Measurements from ENCODE around the gene RARG. TPM values are rescaled to one million over a fixed set of nuclear protein-coding genes. Genes with fewer than 3 reads are reported as not detected.

Gene RARG
- total RNA-seq, 4 donors from 2014 or later: 2.6 to 65.6 (median 28.9) TPM

DNA sequence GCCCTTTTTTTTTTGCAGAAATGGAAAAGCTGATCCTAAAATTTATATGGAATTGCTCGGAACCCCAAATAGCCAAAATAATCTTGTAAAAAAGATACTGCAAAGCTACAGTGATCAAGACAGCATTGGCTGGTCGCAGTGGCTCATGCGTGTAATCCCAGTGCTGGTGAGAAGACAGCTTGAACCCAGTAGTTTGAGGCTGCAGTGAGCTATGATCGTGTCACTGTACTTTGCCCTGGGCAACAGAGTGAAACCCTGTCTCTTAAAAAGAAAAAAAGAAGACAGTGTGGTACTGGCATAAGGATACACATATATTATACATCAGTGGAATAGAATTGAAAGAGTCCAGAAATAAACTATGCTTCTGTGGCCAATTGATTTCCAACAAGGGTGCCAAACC is 30.4 kb downstream of the RARG start:
- Histone ChIP-seq H3K4me1 (peaks cover 0 to 6% of the 10 kb centered on the region in 2 donors), H3K27me3 (no peaks in the 10 kb centered on the region), H3K27ac (no peak overlapping the region), H3K4me3 (no peak overlapping the region), H3K9me3 (no peaks in the 10 kb centered on the region), H3K36me3 (no peaks in the 10 kb centered on the region)
- intact Hi-C loops (cut with DNase I; ENCODE audit: low total_unique reads): no loop called here
- TF ChIP-seq POLR2A (IDR thresholded peaks at IDR 0.05) (no peak), CTCF (IDR thresholded peaks at IDR 0.05) (no peak)
- DNase-seq: no peak

DNA sequence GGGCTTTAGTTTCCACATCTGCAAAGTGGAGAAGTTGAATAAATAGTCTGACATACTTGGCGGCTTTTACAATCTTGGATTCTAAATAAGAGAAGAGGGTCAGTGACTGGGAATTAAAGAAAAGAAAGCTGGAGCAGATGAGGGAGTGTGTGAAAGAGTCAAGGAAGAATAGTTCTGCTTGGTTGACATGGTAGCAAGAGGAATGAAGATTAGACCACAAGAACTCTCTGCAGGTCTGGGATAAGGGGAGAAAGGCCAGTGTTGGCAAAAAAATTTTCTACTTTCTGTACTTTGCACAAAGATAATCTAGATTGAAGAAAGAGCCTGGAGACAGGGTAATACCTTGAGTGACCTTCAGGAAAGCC is 30.9 kb downstream of the RARG start:
- Histone ChIP-seq H3K4me3 (no peak overlapping the region), H3K4me1 (peaks cover 0 to 6% of the 10 kb centered on the region in 2 donors), H3K27ac (no peak overlapping the region), H3K9me3 (no peaks in the 10 kb centered on the region), H3K36me3 (no peaks in the 10 kb centered on the region), H3K27me3 (no peaks in the 10 kb centered on the region)
- DNase-seq: no peak
- intact Hi-C loops (cut with DNase I; ENCODE audit: low total_unique reads): no loop called here
- no peak for TF ChIP-seq POLR2A (IDR thresholded peaks at IDR 0.05)
- no peak for TF ChIP-seq CTCF (IDR thresholded peaks at IDR 0.05)

DNA sequence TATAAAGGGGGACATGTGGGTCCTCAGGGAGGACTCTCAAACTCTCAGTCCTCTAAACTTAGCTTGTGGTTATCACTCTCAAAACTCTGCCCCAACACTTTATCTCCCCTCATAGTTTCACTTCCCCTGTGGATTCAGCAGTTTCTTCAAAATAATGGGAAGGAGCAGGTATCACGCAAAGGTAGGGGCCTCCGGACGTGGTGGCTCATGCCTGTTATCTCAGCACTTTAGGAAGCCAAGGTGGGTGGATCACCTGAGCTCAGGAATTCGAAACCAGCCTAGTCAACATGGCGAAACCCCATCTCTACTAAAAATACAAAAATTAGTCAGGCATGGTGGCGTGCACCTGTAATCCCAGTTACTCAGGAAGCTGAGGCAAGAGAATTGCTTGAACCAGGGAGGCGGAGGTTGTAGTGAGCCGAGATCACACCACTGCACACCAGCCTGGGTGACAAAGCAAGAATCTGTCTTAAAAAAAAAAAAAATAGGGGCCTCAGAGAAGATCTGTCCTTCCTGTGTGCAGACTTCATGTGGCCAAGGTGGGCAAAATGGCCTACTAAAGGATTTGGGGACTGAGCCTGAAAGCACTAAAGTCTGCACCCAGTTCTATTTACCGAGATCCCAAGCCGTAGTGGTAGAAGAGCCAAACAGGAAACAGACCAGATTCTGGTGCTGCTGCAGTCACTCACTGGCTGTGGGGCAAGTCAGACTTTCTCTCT is 31.4 kb downstream of the RARG start:
- DNase-seq: no peak
- intact Hi-C loops (cut with DNase I; ENCODE audit: low total_unique reads): no loop called here
- Histone ChIP-seq H3K36me3 (no peaks in the 10 kb centered on the region), H3K27me3 (no peaks in the 10 kb centered on the region), H3K4me3 (no peak overlapping the region), H3K9me3 (no peaks in the 10 kb centered on the region), H3K4me1 (peaks cover 0 to 6% of the 10 kb centered on the region in 2 donors), H3K27ac (no peak overlapping the region)
- TF ChIP-seq CTCF (IDR thresholded peaks at IDR 0.05) (no peak), POLR2A (IDR thresholded peaks at IDR 0.05) (no peak)

- no peaks in the 10 kb centered on the region for H3K27me3 ChIP-seq
- no peaks in the 10 kb centered on the region for H3K36me3 ChIP-seq
- no peak for DNase-seq
These were observed 31.9 kb downstream of the RARG start for GRCh38 chr12:53200107-53200457.

More at GRCh38 chr12:53200107-53200457, 31.9 kb downstream of the RARG start:
- Histone ChIP-seq H3K27ac (no peak overlapping the region), H3K9me3 (no peaks in the 10 kb centered on the region), H3K4me3 (no peak overlapping the region), H3K4me1 (peaks cover 0 to 6% of the 10 kb centered on the region in 2 donors)
- intact Hi-C loops (cut with DNase I; ENCODE audit: low total_unique reads): no loop called here
- TF ChIP-seq POLR2A (IDR thresholded peaks at IDR 0.05): no peak
- no peak for TF ChIP-seq CTCF (IDR thresholded peaks at IDR 0.05)
